ENCODE measurements around the gene TRIB2.

Gene TRIB2

GRCh38 chr2:12721566-12722446, 5.1 kb downstream of the TRIB2 start:
- DNase-seq: no peak

GRCh38 chr2:12722447-12723316, 5.9 kb downstream of the TRIB2 start:
- DNase-seq: no peak

GRCh38 chr2:12723736-12724463, 7.2 kb downstream of the TRIB2 start:
- DNase-seq: no peak

GRCh38 chr2:12725233-12726187, 8.8 kb downstream of the TRIB2 start:
- DNase-seq: no peak

GRCh38 chr2:12726271-12726670, 9.5 kb downstream of the TRIB2 start:
- no peak for DNase-seq

GRCh38 chr2:12727065-12727464, 10.3 kb downstream of the TRIB2 start:
- no peak for DNase-seq

- no peak for DNase-seq
Measured at GRCh38 chr2:12727641-12728040, 10.9 kb downstream of the TRIB2 start.

GRCh38 chr2:12728221-12728777, 11.6 kb downstream of the TRIB2 start:
- no peak for DNase-seq

- DNase-seq: no peak
Measured at GRCh38 chr2:12730265-12730664, 13.5 kb downstream of the TRIB2 start.

- no peak for DNase-seq
Measured at GRCh38 chr2:12731701-12732280, 15.1 kb downstream of the TRIB2 start.

GRCh38 chr2:12732651-12733050, 15.9 kb downstream of the TRIB2 start:
- DNase-seq: no peak

GRCh38 chr2:12733846-12734245, 17.1 kb downstream of the TRIB2 start:
- DNase-seq: no peak

- no peak for DNase-seq
Measured at GRCh38 chr2:12734914-12735654, 18.3 kb downstream of the TRIB2 start.

- no peak for DNase-seq
Measured at GRCh38 chr2:12737297-12737696, 20.6 kb downstream of the TRIB2 start.

GRCh38 chr2:12737738-12738485, 21.2 kb downstream of the TRIB2 start:
- DNase-seq: no peak

GRCh38 chr2:12739721-12740254, 23.1 kb downstream of the TRIB2 start:
- no peak for DNase-seq

- no peak for DNase-seq
Measured at GRCh38 chr2:12741380-12741779, 24.6 kb downstream of the TRIB2 start.

GRCh38 chr2:12742891-12743290, 26.2 kb downstream of the TRIB2 start:
- DNase-seq: no peak

- no peak for DNase-seq
Measured at GRCh38 chr2:12750166-12750905, 33.6 kb downstream of the TRIB2 start.

Measured in NCI-H510A (cell line).